Astrocyte (in vitro differentiated cells and primary cell): ENCODE measurements around the gene TRDN. TPM values are rescaled to one million over a fixed set of nuclear protein-coding genes. Genes with fewer than 3 reads are reported as not detected.

ENCODE experiments used
- DNase-seq: peaks from one replicate; pipeline ENCODE4 v3.0.0-alpha.2; 2010; ENCODE audit warnings: low read depth
- FAIRE-seq: peaks from 2 replicates; lab custom pipeline; 2011; peaks lifted over from hg19 to GRCh38; lab: Jason Lieb, UNC
- H2AFZ ChIP-seq: 2 replicates; pipeline ENCODE4 v1.6.0; 2012; ENCODE audit warnings: low read depth, low read length, inconsistent platforms
- H3K27ac ChIP-seq: 2 replicates; pipeline ENCODE4 v1.5.1; 2011; ENCODE audit warnings: low read depth, low read length, inconsistent platforms
- H3K27me3 ChIP-seq: 2 replicates; pipeline ENCODE4 v1.6.0; 2011; ENCODE audit warnings: low read length, inconsistent platforms; ENCODE audit not compliant: insufficient read depth
- H3K36me3 ChIP-seq: 2 replicates; pipeline ENCODE4 v1.5.1; 2011; ENCODE audit warnings: low read length, inconsistent platforms; ENCODE audit not compliant: insufficient read depth
- H3K4me1 ChIP-seq: 2 replicates; pipeline ENCODE4 v1.5.1; 2011; ENCODE audit warnings: low read length, inconsistent platforms; ENCODE audit not compliant: insufficient read depth
- H3K4me2 ChIP-seq: 2 replicates; pipeline ENCODE4 v1.6.0; 2012; ENCODE audit warnings: low read length, inconsistent platforms
- H3K4me3 ChIP-seq: 2 replicates; pipeline ENCODE4 v1.5.1; 2011; ENCODE audit warnings: low read depth, mild to moderate bottlenecking, low read length, inconsistent platforms; ENCODE audit not compliant: insufficient read depth
- H3K79me2 ChIP-seq: 2 replicates; pipeline ENCODE4 v1.6.0; 2012; ENCODE audit warnings: mild to moderate bottlenecking, low read length, inconsistent platforms; ENCODE audit not compliant: insufficient read depth
- H3K9ac ChIP-seq: 2 replicates; pipeline ENCODE4 v1.6.0; 2012; ENCODE audit warnings: mild to moderate bottlenecking, low read length, inconsistent platforms
- H3K9me3 ChIP-seq: 2 replicates; pipeline ENCODE4 v1.5.1; 2012; ENCODE audit warnings: low read depth, mild to moderate bottlenecking, low read length, inconsistent platforms; ENCODE audit not compliant: insufficient read depth
- H4K20me1 ChIP-seq: 2 replicates; pipeline ENCODE4 v1.6.0; 2012; ENCODE audit warnings: low read length, inconsistent platforms; ENCODE audit not compliant: insufficient read depth
- H3K27ac Mint-ChIP-seq: one replicate; pipeline ENCODE4 v1.8.0; 2021; ENCODE audit warnings: mild to moderate bottlenecking, mixed read lengths; ENCODE audit not compliant: unreplicated experiment
- H3K27me3 Mint-ChIP-seq: one replicate; pipeline ENCODE4 v1.8.0; 2021; ENCODE audit warnings: low read depth, mixed read lengths; ENCODE audit not compliant: unreplicated experiment
- H3K36me3 Mint-ChIP-seq: one replicate; pipeline ENCODE4 v1.8.0; 2021; ENCODE audit warnings: low read depth, mixed read lengths; ENCODE audit not compliant: unreplicated experiment
- H3K4me1 Mint-ChIP-seq: one replicate; pipeline ENCODE4 v1.8.0; 2021; ENCODE audit warnings: low read depth, mixed read lengths; ENCODE audit not compliant: unreplicated experiment
- H3K4me3 Mint-ChIP-seq: one replicate; pipeline ENCODE4 v1.8.0; 2021; ENCODE audit warnings: mild to moderate bottlenecking, moderate library complexity, mixed read lengths; ENCODE audit not compliant: unreplicated experiment
- H3K9me3 Mint-ChIP-seq: one replicate; pipeline ENCODE4 v1.8.0; 2021; ENCODE audit warnings: mild to moderate bottlenecking, mixed read lengths; ENCODE audit not compliant: unreplicated experiment
- CTCF ChIP-seq: IDR thresholded peaks from 2 replicates; pipeline ENCODE4 v1.5.1; 2011; ENCODE audit warnings: low read depth, mild to moderate bottlenecking, inconsistent platforms, low read length, moderate library complexity; ENCODE audit not compliant: insufficient read depth
- EZH2 ChIP-seq: IDR thresholded peaks from 2 replicates; pipeline ENCODE4 v1.6.1; 2012; ENCODE audit warnings: mild to moderate bottlenecking, low read length, inconsistent platforms; ENCODE audit not compliant: insufficient read depth
- total RNA-seq: library from RNA; stranded (reverse); gene quantifications from 2 replicates; pipeline ENCODE4 v1.2.1, GENCODE V29; 2021

Gene TRDN
- total RNA-seq, 1 donor from 2014 or later, result not detected

GRCh38 chr6:123575188-123575587, 61.6 kb downstream of the TRDN start:
- Histone ChIP-seq H3K9ac (no peak overlapping the region), H3K4me2 (no peak overlapping the region), H3K27me3 (no peaks in the 10 kb centered on the region), H3K9me3 (no peaks in the 10 kb centered on the region), H4K20me1 (no peaks in the 10 kb centered on the region), H3K36me3 (no peaks in the 10 kb centered on the region), H3K4me1 (no peaks in the 10 kb centered on the region), H2AFZ (no peak overlapping the region), H3K27ac (no peak overlapping the region), H3K4me3 (no peak overlapping the region), H3K79me2 (no peaks in the 10 kb centered on the region)
- Mint-ChIP-seq H3K27me3 (no peaks in the 10 kb centered on the region), H3K27ac (no peak overlapping the region), H3K4me1 (no peaks in the 10 kb centered on the region), H3K36me3 (no peaks in the 10 kb centered on the region), H3K9me3 (no peaks in the 10 kb centered on the region), H3K4me3 (no peak overlapping the region)
- no peak for FAIRE-seq
- DNase-seq, result no peak
- TF ChIP-seq CTCF, result no peak
- no peak for TF ChIP-seq EZH2

GRCh38 chr6:123570813-123571684, 65.7 kb downstream of the TRDN start:
- H3K4me1 Mint-ChIP-seq, result no peaks in the 10 kb centered on the region
- Histone ChIP-seq H3K9me3 (no peaks in the 10 kb centered on the region), H3K79me2 (no peaks in the 10 kb centered on the region), H3K9ac (no peak overlapping the region), H2AFZ (no peak overlapping the region), H3K4me1 (no peaks in the 10 kb centered on the region), H4K20me1 (no peaks in the 10 kb centered on the region), H3K27ac (no peak overlapping the region), H3K27me3 (no peaks in the 10 kb centered on the region), H3K4me3 (no peak overlapping the region), H3K4me2 (no peak overlapping the region), H3K36me3 (no peaks in the 10 kb centered on the region)
- DNase-seq, result no peak
- no peak overlapping the region for H3K27ac Mint-ChIP-seq
- H3K4me3 Mint-ChIP-seq, result no peak overlapping the region
- H3K36me3 Mint-ChIP-seq, result no peaks in the 10 kb centered on the region
- FAIRE-seq, result no peak
- H3K27me3 Mint-ChIP-seq, result no peaks in the 10 kb centered on the region
- TF ChIP-seq CTCF (no peak), EZH2 (no peak)
- H3K9me3 Mint-ChIP-seq, result no peaks in the 10 kb centered on the region

GRCh38 chr6:123569575-123569974, 67.2 kb downstream of the TRDN start:
- Mint-ChIP-seq H3K4me1 (no peaks in the 10 kb centered on the region), H3K9me3 (no peaks in the 10 kb centered on the region), H3K4me3 (no peak overlapping the region), H3K27me3 (no peaks in the 10 kb centered on the region), H3K36me3 (no peaks in the 10 kb centered on the region), H3K27ac (no peak overlapping the region)
- no peak overlapping the region for H2AFZ ChIP-seq
- no peaks in the 10 kb centered on the region for H3K4me1 ChIP-seq
- TF ChIP-seq EZH2 (no peak), CTCF (no peak)
- no peaks in the 10 kb centered on the region for H3K27me3 ChIP-seq
- no peak overlapping the region for H3K9ac ChIP-seq
- H3K79me2 ChIP-seq, result no peaks in the 10 kb centered on the region
- DNase-seq (no peak), FAIRE-seq (no peak)
- no peaks in the 10 kb centered on the region for H3K9me3 ChIP-seq
- H3K4me3 ChIP-seq, result no peak overlapping the region
- H3K36me3 ChIP-seq, result no peaks in the 10 kb centered on the region
- no peak overlapping the region for H3K27ac ChIP-seq
- H4K20me1 ChIP-seq, result no peaks in the 10 kb centered on the region
- H3K4me2 ChIP-seq, result no peak overlapping the region
